A549 (cell line): ENCODE measurements around the gene FTSJ1.

Experiments used
- CBX8 ChIP-seq: fragments of 200-600 bp; sonication (generic); IDR thresholded peaks from 2 replicates; pipeline ENCODE4 v1.6.1; 2016
- CTCF ChIP-seq: fragments of >200 bp; sonication (Bioruptor Twin); formaldehyde crosslinking; IDR thresholded peaks from 3 replicates; pipeline ENCODE4 v1.5.1; 2016
- ESRRA ChIP-seq: fragments of 150-350 bp; IDR thresholded peaks from 2 replicates; pipeline ENCODE4 v1.6.1; 2014; ENCODE audit warnings: mild to moderate bottlenecking, low read length, borderline replicate concordance
- KDM5A ChIP-seq: fragments of 200-600 bp; sonication (generic); IDR thresholded peaks from 2 replicates; pipeline ENCODE4 v1.6.1; 2016; ENCODE audit warnings: antibody characterized with exemption, mild to moderate bottlenecking
- NFE2L2 ChIP-seq: fragments of 150-350 bp; conservative IDR thresholded peaks from 2 replicates; pipeline ENCODE4 v1.6.1; 2014; ENCODE audit warnings: low read length
- PHF8 ChIP-seq: fragments of 200-600 bp; sonication (generic); IDR thresholded peaks from 2 replicates; pipeline ENCODE4 v1.6.1; 2016; ENCODE audit warnings: low read depth, mild to moderate bottlenecking, antibody characterized with exemption, moderate library complexity, borderline replicate concordance
- RARB ChIP-seq: fragments of 250-450 bp; sonication (Bioruptor Pico); IDR thresholded peaks from 2 replicates; pipeline ENCODE4 v1.8.0; 2021; ENCODE audit warnings: mild to moderate bottlenecking, moderate library complexity
- SMC3 ChIP-seq: fragments of >200 bp; sonication (Bioruptor Twin); formaldehyde crosslinking; IDR thresholded peaks from 3 replicates; pipeline ENCODE4 v1.6.1; 2018; ENCODE audit warnings: inconsistent platforms
- TF ChIP-seq, protein P1 (sequence below): IDR thresholded peaks from 2 replicates; pipeline ENCODE4 v1.6.1; 2012

DNA sequence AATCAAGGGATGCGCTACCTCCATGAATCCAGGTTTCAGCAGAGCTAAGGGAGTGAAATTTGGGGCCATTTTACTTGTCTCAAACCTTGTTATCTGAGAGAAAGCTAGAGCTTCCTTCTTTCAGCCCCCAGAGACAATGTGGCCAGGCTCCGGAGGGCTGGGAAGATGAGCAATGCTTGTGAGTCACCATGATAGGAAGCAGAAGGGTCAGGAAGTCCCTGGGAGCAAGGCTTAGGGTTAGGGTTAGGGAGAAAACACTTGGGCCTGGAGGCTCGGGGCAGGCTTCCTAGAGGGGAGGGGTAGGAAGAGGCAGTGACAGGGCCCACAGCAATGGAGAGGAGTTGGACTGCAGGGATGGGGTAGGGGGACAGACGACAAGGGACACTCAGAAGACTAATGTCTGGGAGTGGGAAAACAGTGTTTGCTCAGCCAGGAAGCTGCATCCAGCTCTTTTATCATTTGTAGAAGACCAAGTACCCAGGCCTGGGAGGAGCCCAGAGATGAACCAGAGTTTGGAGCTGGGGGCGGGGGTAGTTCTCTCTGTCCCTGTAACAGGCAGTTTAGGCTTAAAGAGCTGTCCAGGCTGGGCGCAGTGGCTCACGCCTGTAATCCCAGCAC, 16.4 kb downstream of the FTSJ1 start:
- TF ChIP-seq SMC3 (no peak), NFE2L2 (no peak), CTCF (no peak), RARB (no peak), KDM5A (no peak), PHF8 (no peak), CBX8 (no peak), ESRRA (no peak)
- TF ChIP-seq, protein P1, sequence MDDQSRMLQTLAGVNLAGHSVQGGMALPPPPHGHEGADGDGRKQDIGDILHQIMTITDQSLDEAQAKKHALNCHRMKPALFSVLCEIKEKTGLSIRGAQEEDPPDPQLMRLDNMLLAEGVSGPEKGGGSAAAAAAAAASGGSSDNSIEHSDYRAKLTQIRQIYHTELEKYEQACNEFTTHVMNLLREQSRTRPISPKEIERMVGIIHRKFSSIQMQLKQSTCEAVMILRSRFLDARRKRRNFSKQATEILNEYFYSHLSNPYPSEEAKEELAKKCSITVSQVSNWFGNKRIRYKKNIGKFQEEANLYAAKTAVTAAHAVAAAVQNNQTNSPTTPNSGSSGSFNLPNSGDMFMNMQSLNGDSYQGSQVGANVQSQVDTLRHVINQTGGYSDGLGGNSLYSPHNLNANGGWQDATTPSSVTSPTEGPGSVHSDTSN = no peak
